Body of pancreas (tissue), 4 donors: ENCODE results near the gene SERPINB4. TPM values are rescaled to one million over a fixed set of nuclear protein-coding genes. Genes with fewer than 3 reads are reported as not detected.
"Not testable (repeated sequence)": the region's sequence is repeated elsewhere in the genome, so short reads cannot be mapped to it uniquely, and the experiment has no call there.

Experiments
- ATAC-seq: fragments of 150-250 bp; one replicate; pipeline ENCODE4 v1.9.1; 2016
- DNase-seq, 4 donors: peaks; one replicate each; pipeline ENCODE4 v3.0.0-alpha.2; 2019
- H3K27ac ChIP-seq, 4 donors: fragments of 200-600 bp; sonication (generic); 1 replicate in 3 of 4; 2 replicates in 1 of 4; pipeline versions ENCODE4 v1.5.1 to v1.6.1; 2016 to 2019; ENCODE audit warnings: mild to moderate bottlenecking in 1 of 4, mixed read lengths in 1 of 4, moderate library complexity in 1 of 4
- H3K27me3 ChIP-seq, 2 donors: fragments of 200-600 bp; sonication (generic); one replicate each; pipeline ENCODE4 v1.6.0; 2016; ENCODE audit warnings: mild to moderate bottlenecking in 1 of 2
- H3K36me3 ChIP-seq, 2 donors: fragments of 200-600 bp; sonication (generic); replicated peaks in 1 of 2; 2 replicates each; pipeline ENCODE4 v1.5.1; 2016; ENCODE audit warnings: low read depth in 2 of 2; ENCODE audit not compliant: insufficient read depth in 1 of 2
- H3K4me1 ChIP-seq: fragments of 200-600 bp; sonication (generic); one replicate; pipeline ENCODE4 v1.6.0; 2016
- H3K4me3 ChIP-seq, 2 donors: fragments of 200-600 bp; sonication (generic); 1 replicate in 1 of 2; 2 replicates in 1 of 2; pipeline ENCODE4 v1.5.1; 2016 to 2019
- H3K9me3 ChIP-seq, 3 donors: fragments of 200-600 bp; sonication (generic); 1 replicate in 2 of 3; 2 replicates in 1 of 3; pipeline ENCODE4 v1.5.1; 2016
- CTCF ChIP-seq, 7 experiments: fragments of 450-650 bp in 4 of 7; fragments of 200-600 bp in 3 of 7; sonication (generic) in 3 of 7; IDR thresholded peaks; one replicate each; pipeline ENCODE4 v1.5.1; 2016 to 2019; ENCODE audit warnings: antibody characterized with exemption in 7 of 7
- POLR2A ChIP-seq, 3 donors: fragments of 450-650 bp; IDR thresholded peaks; one replicate each; pipeline ENCODE4 v1.6.1; 2016; ENCODE audit warnings: antibody characterized with exemption in 3 of 3, mild to moderate bottlenecking in 2 of 3
- whole genome bisulfite sequencing, 2 donors: methylation state at CpG; one replicate each; pipeline ENCODE4 v1.1.5; 2017; 5-methylcytosine and 5-hydroxymethylcytosine counted together
- intact Hi-C: fragments of 100-400 bp; cut with DNase I; formaldehyde crosslinking; loops from one replicate; pipeline ENCODE4 v1.15.1; 2023
- total RNA-seq, 2 donors: library from RNA; depleted of rRNA; stranded (reverse); fragments of >200 nt; gene quantifications; one replicate each; pipeline ENCODE4 v1.1.0, GENCODE V29; 2016

SERPINB4 gene
- not detected for total RNA-seq

GRCh38 chr18:63644142-63644541, at the start of gene SERPINB4:
Gene SERPINB4, minus strand, starts transcription at chr18:63644256. Its CDS starts 679 bp downstream, at chr18:63643577.
- 79 to 90% methylated on average over 1 to 2 of the region's 2 CpGs for WGBS, 2 donors
- intact Hi-C loops, H3K4me3 ChIP-seq, H3K4me1 ChIP-seq, H3K9me3 ChIP-seq, H3K27me3 ChIP-seq, H3K27ac ChIP-seq, H3K36me3 ChIP-seq, ATAC-seq, DNase-seq: not testable (repeated sequence)

- no peaks in the 10 kb centered on the region for H3K4me1 ChIP-seq
- WGBS, 2 donors, result 35 to 53% methylated on average over 2 of the region's 2 CpGs
- H3K9me3 ChIP-seq, result no peaks in the 10 kb centered on the region
- no peak for TF ChIP-seq CTCF (IDR thresholded peaks at IDR 0.05)
- no peak for TF ChIP-seq POLR2A (IDR thresholded peaks at IDR 0.05)
- no peaks in the 10 kb centered on the region for H3K27me3 ChIP-seq
- no peak for ATAC-seq
- no peaks in the 10 kb centered on the region for H3K36me3 ChIP-seq
- no peak for DNase-seq
- intact Hi-C loops, result no loop called here
- no peak overlapping the region for H3K27ac ChIP-seq
- no peak overlapping the region for H3K4me3 ChIP-seq
These were observed 45.0 kb upstream of the SERPINB4 start for GRCh38 chr18:63689064-63689463.

GRCh38 chr18:63686871-63687270, 42.8 kb upstream of the SERPINB4 start:
- intact Hi-C loops, result no loop called here
- Histone ChIP-seq H3K27ac (no peak overlapping the region), H3K27me3 (no peaks in the 10 kb centered on the region), H3K4me1 (peaks cover 11% of the 10 kb centered on the region), H3K9me3 (no peaks in the 10 kb centered on the region), H3K4me3 (no peak overlapping the region), H3K36me3 (no peaks in the 10 kb centered on the region)
- 41% methylated on average over 2 of the region's 2 CpGs for WGBS, 2 donors
- no peak for ATAC-seq
- TF ChIP-seq CTCF (IDR thresholded peaks at IDR 0.05), result no peak
- no peak for DNase-seq

- WGBS, 2 donors, result 91 to 97% methylated on average over 3 of the region's 3 CpGs
- H3K4me3 ChIP-seq, result no peak overlapping the region
- H3K36me3 ChIP-seq, result no peaks in the 10 kb centered on the region
- no peaks in the 10 kb centered on the region for H3K9me3 ChIP-seq
- intact Hi-C loops, result no loop called here
- H3K4me1 ChIP-seq, result peaks cover 19% of the 10 kb centered on the region
- TF ChIP-seq POLR2A (IDR thresholded peaks at IDR 0.05), result no peak
- no peak for TF ChIP-seq CTCF (IDR thresholded peaks at IDR 0.05)
- DNase-seq, result no peak
- no peak overlapping the region for H3K27ac ChIP-seq
- ATAC-seq, result no peak
- no peaks in the 10 kb centered on the region for H3K27me3 ChIP-seq
These were observed 40.7 kb upstream of the SERPINB4 start for GRCh38 chr18:63684718-63685117.

- TF ChIP-seq CTCF (IDR thresholded peaks at IDR 0.05), result no peak
- no peak for TF ChIP-seq POLR2A (IDR thresholded peaks at IDR 0.05)
- intact Hi-C loops, result no loop called here
- WGBS, 2 donors, result 61 to 65% methylated on average over 5 of the region's 5 CpGs
- Histone ChIP-seq H3K9me3 (no peaks in the 10 kb centered on the region), H3K27ac (no peak overlapping the region), H3K4me3 (no peak overlapping the region), H3K4me1 (peaks cover 19% of the 10 kb centered on the region), H3K36me3 (no peaks in the 10 kb centered on the region), H3K27me3 (no peaks in the 10 kb centered on the region)
- DNase-seq, result no peak
- no peak for ATAC-seq
These were observed 39.8 kb upstream of the SERPINB4 start for GRCh38 chr18:63683890-63684289.
